ENCODE measurements around the gene RNF224.

RNF224 gene

GRCh38 chr9:137227054-137227852 is at the start of gene RNF224:
Gene RNF224, plus strand, starts transcription at chr9:137227502. Its CDS starts 834 bp downstream, at chr9:137228336.
- DNase-seq (ENCODE audit: low spot score): no peak

- no peak for DNase-seq (ENCODE audit: low spot score)
Measured at GRCh38 chr9:137178201-137178938, 48.9 kb upstream of the RNF224 start.

GRCh38 chr9:137178939-137179630 is 48.2 kb upstream of the RNF224 start:
- DNase-seq (ENCODE audit: low spot score): no peak

GRCh38 chr9:137179761-137180160 is 47.5 kb upstream of the RNF224 start:
- DNase-seq (ENCODE audit: low spot score): no peak

- DNase-seq (ENCODE audit: low spot score): no peak
Measured at GRCh38 chr9:137180491-137180890, 46.8 kb upstream of the RNF224 start.

GRCh38 chr9:137181680-137182079 is 45.6 kb upstream of the RNF224 start:
- no peak for DNase-seq (ENCODE audit: low spot score)

- DNase-seq (ENCODE audit: low spot score): no peak
Measured at GRCh38 chr9:137182836-137183235, 44.5 kb upstream of the RNF224 start.

GRCh38 chr9:137183980-137184595 is 43.2 kb upstream of the RNF224 start:
- no peak for DNase-seq (ENCODE audit: low spot score)

GRCh38 chr9:137184881-137185660 is 42.2 kb upstream of the RNF224 start:
- DNase-seq (ENCODE audit: low spot score): no peak

GRCh38 chr9:137185921-137186320 is 41.4 kb upstream of the RNF224 start:
- no peak for DNase-seq (ENCODE audit: low spot score)

GRCh38 chr9:137186385-137186784 is 40.9 kb upstream of the RNF224 start:
- DNase-seq (ENCODE audit: low spot score): no peak

GRCh38 chr9:137187386-137187785 is 39.9 kb upstream of the RNF224 start:
- DNase-seq (ENCODE audit: low spot score): no peak

- DNase-seq (ENCODE audit: low spot score): no peak
Measured at GRCh38 chr9:137188086-137188489, 39.2 kb upstream of the RNF224 start.

GRCh38 chr9:137188490-137189296 is 38.6 kb upstream of the RNF224 start, which contains the start of the genes ANAPC2 and SSNA1:
Gene ANAPC2, minus strand, starts transcription at chr9:137188560. Its CDS starts 28 bp downstream, at chr9:137188532.
Gene SSNA1, plus strand, starts transcription at chr9:137188676. Its CDS starts 51 bp downstream, at chr9:137188727.
- peak; percentile 97 for DNase-seq (ENCODE audit: low spot score)

- DNase-seq (ENCODE audit: low spot score): no peak
Measured at GRCh38 chr9:137189297-137190295, 37.7 kb upstream of the RNF224 start.

GRCh38 chr9:137190315-137190856 is 36.9 kb upstream of the RNF224 start:
- DNase-seq (ENCODE audit: low spot score): no peak

- DNase-seq (ENCODE audit: low spot score): no peak
Measured at GRCh38 chr9:137191245-137191644, 36.1 kb upstream of the RNF224 start.

- no peak for DNase-seq (ENCODE audit: low spot score)
Measured at GRCh38 chr9:137191691-137192447, 35.4 kb upstream of the RNF224 start.

Data from left forelimb (tissue), 1 donor.